H1 (cell line): ENCODE results near the gene LHFPL3. TPM values are rescaled to one million over a fixed set of nuclear protein-coding genes. Genes with fewer than 3 reads are reported as not detected.

Experiments
- CTCF ChIA-PET: fragments of 300-600 bp; sonication (Branson Sonifier 250); formaldehyde crosslinking; loops from one replicate; lab custom pipeline; 2021; ENCODE audit not compliant: partially characterized antibody; lab: Charles Lee
- POLR2A ChIA-PET: fragments of 300-600 bp; sonication (Branson Sonifier 250); formaldehyde crosslinking; loops from one replicate; lab custom pipeline; 2021; ENCODE audit warnings: inconsistent platforms; ENCODE audit not compliant: partially characterized antibody; lab: Charles Lee
- DNase-seq, 2 experiments: peaks; one replicate each; pipeline versions ENCODE4 v3.0.0 to v3.0.0-alpha.2; 2010 to 2022; ENCODE audit warnings: low spot score in 2 of 2, low read depth in 1 of 2, mixed read lengths in 1 of 2
- FAIRE-seq: peaks from 2 replicates; lab custom pipeline; 2011; peaks lifted over from hg19 to GRCh38; lab: Jason Lieb, UNC
- H2AFZ ChIP-seq: 2 replicates; pipeline ENCODE4 v1.8.1; 2012; ENCODE audit warnings: low read length, inconsistent platforms
- H2AK5ac ChIP-seq: 2 replicates; pipeline ENCODE4 v1.6.1; 2013; ENCODE audit warnings: low read depth, low read length
- H2BK120ac ChIP-seq: replicated peaks from 2 replicates; pipeline ENCODE3; 2013; ENCODE audit warnings: low read depth, low read length, inconsistent platforms
- H2BK12ac ChIP-seq: 2 replicates; pipeline ENCODE4 v1.6.1; 2013; ENCODE audit warnings: low read depth, low read length
- H2BK15ac ChIP-seq: 2 replicates; pipeline ENCODE4 v1.6.1; 2013; ENCODE audit warnings: low read length
- H2BK20ac ChIP-seq: 2 replicates; pipeline ENCODE4 v1.6.1; 2013; ENCODE audit warnings: low read length
- H2BK5ac ChIP-seq: 2 replicates; pipeline ENCODE4 v1.6.1; 2013; ENCODE audit warnings: low read depth, low read length
- H3K14ac ChIP-seq: 2 replicates; pipeline ENCODE4 v1.6.1; 2013; ENCODE audit warnings: inconsistent platforms; ENCODE audit not compliant: insufficient read length
- H3K18ac ChIP-seq: 2 replicates; pipeline ENCODE4 v1.6.1; 2013; ENCODE audit warnings: low read length; ENCODE audit errors: extremely low read depth
- H3K23ac ChIP-seq: 2 replicates; pipeline ENCODE4 v1.6.1; 2013; ENCODE audit warnings: inconsistent platforms; ENCODE audit not compliant: insufficient read length
- H3K23me2 ChIP-seq: 2 replicates; pipeline ENCODE4 v1.6.1; 2013; ENCODE audit warnings: low read depth, low read length
- H3K27ac ChIP-seq: 2 replicates; pipeline ENCODE4 v1.6.1; 2011; ENCODE audit warnings: low read depth, low read length, inconsistent platforms
- H3K27me3 ChIP-seq, 4 experiments: replicated peaks in 1 of 4; 1 replicate in 1 of 4; 2 replicates in 3 of 4; pipeline versions ENCODE4 v1.6.1 to v1.8.1; 2011 to 2013; ENCODE audit warnings: low read length in 3 of 4, mild to moderate bottlenecking in 3 of 4, inconsistent platforms in 2 of 4, mixed read lengths in 2 of 4, moderate library complexity in 1 of 4; ENCODE audit not compliant: control insufficient read depth in 3 of 4, insufficient read depth in 3 of 4; ENCODE audit errors: extremely low read depth in 1 of 4
- H3K36me3 ChIP-seq, 4 experiments: 2 replicates each; pipeline versions ENCODE4 v1.6.1 to v1.8.1; 2011 to 2013; ENCODE audit warnings: mild to moderate bottlenecking in 4 of 4, low read length in 3 of 4, moderate library complexity in 2 of 4, control low read depth in 1 of 4, inconsistent platforms in 1 of 4; ENCODE audit not compliant: insufficient read depth in 4 of 4, control insufficient read depth in 2 of 4
- H3K4ac ChIP-seq: replicated peaks from 2 replicates; pipeline ENCODE3; 2013; ENCODE audit warnings: low read length, low read depth, mixed read lengths, inconsistent platforms; ENCODE audit not compliant: insufficient read length
- H3K4me1 ChIP-seq, 4 experiments: replicated peaks in 1 of 4; 1 replicate in 1 of 4; 2 replicates in 3 of 4; pipeline versions ENCODE4 v1.6.1 to v1.8.1; 2011 to 2013; ENCODE audit warnings: low read length in 3 of 4, inconsistent platforms in 2 of 4, mixed read lengths in 1 of 4; ENCODE audit not compliant: insufficient read depth in 4 of 4, control insufficient read depth in 3 of 4
- H3K4me2 ChIP-seq, 2 experiments: 2 replicates each; pipeline versions ENCODE4 v1.6.1 to v1.8.1; 2011 to 2013; ENCODE audit warnings: low read depth in 2 of 2, low read length in 2 of 2, control low read depth in 1 of 2, inconsistent platforms in 1 of 2, mild to moderate bottlenecking in 1 of 2; ENCODE audit not compliant: insufficient read depth in 1 of 2
- H3K4me3 ChIP-seq, 4 experiments: fragments of 200-600, 300-600 bp in 1 of 4; sonication (generic), shearing (Covaris generic), sonication (Bioruptor Twin) in 1 of 4; 2 replicates each; pipeline versions ENCODE4 v1.5.1 to v1.8.1; 2011 to 2016; ENCODE audit warnings: low read length in 4 of 4, low read depth in 3 of 4, control low read depth in 2 of 4, inconsistent platforms in 2 of 4, mild to moderate bottlenecking in 2 of 4, mixed read lengths in 1 of 4, moderate library complexity in 1 of 4; ENCODE audit not compliant: insufficient read depth in 2 of 4; ENCODE audit errors: extremely low read depth in 1 of 4
- H3K56ac ChIP-seq: replicated peaks from 2 replicates; pipeline ENCODE3; 2013; ENCODE audit warnings: low read depth, mild to moderate bottlenecking, mixed read lengths, low read length, inconsistent platforms; ENCODE audit not compliant: insufficient read length
- H3K79me1 ChIP-seq: 2 replicates; pipeline ENCODE4 v1.6.1; 2013; ENCODE audit warnings: low read depth, low read length, control low read depth
- H3K79me2 ChIP-seq, 2 experiments: 2 replicates each; pipeline versions ENCODE4 v1.6.1 to v1.8.1; 2012 to 2013; ENCODE audit warnings: low read length in 2 of 2, mild to moderate bottlenecking in 2 of 2, inconsistent platforms in 1 of 2; ENCODE audit not compliant: insufficient read depth in 2 of 2, control insufficient read depth in 1 of 2
- H3K9ac ChIP-seq, 4 experiments: replicated peaks in 1 of 4; 1 replicate in 1 of 4; 2 replicates in 3 of 4; pipeline versions ENCODE4 v1.6.1 to v1.8.1; 2011 to 2013; ENCODE audit warnings: low read depth in 3 of 4, low read length in 3 of 4, control low read depth in 2 of 4, mild to moderate bottlenecking in 2 of 4, moderate library complexity in 2 of 4, inconsistent platforms in 1 of 4; ENCODE audit errors: extremely low read depth in 1 of 4
- H3K9me3 ChIP-seq, 2 experiments: 2 replicates each; pipeline versions ENCODE4 v1.6.1 to v1.8.1; 2012 to 2013; ENCODE audit warnings: mild to moderate bottlenecking in 2 of 2, moderate library complexity in 2 of 2, control low read depth in 1 of 2, inconsistent platforms in 1 of 2, low read depth in 1 of 2, low read length in 1 of 2, mixed read lengths in 1 of 2; ENCODE audit not compliant: insufficient read depth in 2 of 2
- H4K20me1 ChIP-seq, 2 experiments: replicated peaks in 1 of 2; 2 replicates each; pipeline versions ENCODE3 to v1.8.1; 2011 to 2013; ENCODE audit warnings: inconsistent platforms in 2 of 2, low read length in 2 of 2, mild to moderate bottlenecking in 1 of 2; ENCODE audit not compliant: insufficient read depth in 2 of 2, control insufficient read depth in 1 of 2
- H4K5ac ChIP-seq: 2 replicates; pipeline ENCODE4 v1.6.1; 2013; ENCODE audit warnings: low read length, low read depth, mixed read lengths, inconsistent platforms; ENCODE audit not compliant: insufficient read length
- H4K8ac ChIP-seq: 2 replicates; pipeline ENCODE4 v1.8.0; 2013; ENCODE audit warnings: mild to moderate bottlenecking, moderate library complexity, low read length, inconsistent platforms; ENCODE audit not compliant: insufficient read depth; ENCODE audit errors: extremely low read depth
- H4K91ac ChIP-seq: replicated peaks from 2 replicates; pipeline ENCODE3; 2013; ENCODE audit warnings: low read length, mixed read lengths, inconsistent platforms; ENCODE audit not compliant: insufficient read length
- CBX5 ChIP-seq: fragments of 300-800, 300-1000 bp; sonication (generic); IDR thresholded peaks from 2 replicates; pipeline ENCODE4 v1.7.1; 2016; ENCODE audit warnings: antibody characterized with exemption, low read length, low read depth
- CTBP2 ChIP-seq: IDR thresholded peaks from 2 replicates; pipeline ENCODE4 v1.7.0; 2011; ENCODE audit warnings: borderline replicate concordance, mild to moderate bottlenecking, moderate library complexity, mixed read lengths, low read length; ENCODE audit not compliant: insufficient read depth, insufficient read length
- E2F6 ChIP-seq: IDR thresholded peaks from 2 replicates; pipeline ENCODE4 v1.6.1; 2012; ENCODE audit warnings: inconsistent platforms
- FOSL1 ChIP-seq: IDR thresholded peaks from 2 replicates; pipeline ENCODE4 v1.6.1; 2011; ENCODE audit warnings: mild to moderate bottlenecking, low read depth, low read length, moderate library complexity; ENCODE audit not compliant: insufficient read depth
- HDAC2 ChIP-seq, 2 experiments: fragments of 300-600 bp in 1 of 2; sonication (generic) in 1 of 2; IDR thresholded peaks; 2 replicates each; pipeline ENCODE4 v1.6.1; 2011 to 2012; ENCODE audit warnings: low read depth in 2 of 2, low read length in 2 of 2, mild to moderate bottlenecking in 2 of 2, moderate library complexity in 2 of 2, borderline replicate concordance in 1 of 2, inconsistent platforms in 1 of 2
- POLR2A ChIP-seq, 2 experiments: IDR thresholded peaks; 1 replicate in 1 of 2; 2 replicates in 1 of 2; pipeline ENCODE4 v1.6.1; 2011; ENCODE audit warnings: low read depth in 2 of 2, low read length in 2 of 2, mild to moderate bottlenecking in 2 of 2; ENCODE audit errors: control extremely low read depth in 1 of 2
- RBBP5 ChIP-seq: IDR thresholded peaks from 2 replicates; pipeline ENCODE4 v1.7.1; 2012; ENCODE audit warnings: low read depth, mild to moderate bottlenecking, inconsistent platforms, low read length, moderate library complexity, borderline replicate concordance
- SIRT6 ChIP-seq: IDR thresholded peaks from one replicate; pipeline ENCODE4 v1.7.1; 2012; ENCODE audit warnings: low read length, inconsistent platforms
- SIX5 ChIP-seq: IDR thresholded peaks from 2 replicates; pipeline ENCODE4 v1.6.1; 2011; ENCODE audit warnings: mild to moderate bottlenecking, low read depth, low read length
- SP2 ChIP-seq: IDR thresholded peaks from 2 replicates; pipeline ENCODE4 v1.6.1; 2012; ENCODE audit warnings: mild to moderate bottlenecking, low read length, inconsistent platforms
- SP4 ChIP-seq: IDR thresholded peaks from 2 replicates; pipeline ENCODE4 v1.6.1; 2012; ENCODE audit warnings: low read length, inconsistent platforms
- SRF ChIP-seq: IDR thresholded peaks from 2 replicates; pipeline ENCODE4 v1.6.1; 2011; ENCODE audit warnings: mild to moderate bottlenecking, low read depth, low read length, moderate library complexity
- WGBS, 2 experiments: shearing (Covaris generic) in 1 of 2; methylation state at CpG; one replicate each; pipeline versions ENCODE4 v1.1.6 to v1.1.7; 2013 to 2015; ENCODE audit warnings: low lambda C conversion rate in 2 of 2, mixed read lengths in 2 of 2, inconsistent platforms in 1 of 2, low coverage in 1 of 2, missing lambda C conversion rate in 1 of 2; ENCODE audit not compliant: insufficient replicate concordance in 2 of 2, insufficient coverage in 1 of 2, insufficient read length in 1 of 2; ENCODE audit errors: extremely low coverage in 1 of 2, missing lambda C conversion rate in 1 of 2; 5-methylcytosine and 5-hydroxymethylcytosine counted together
- polyA plus RNA-seq, 7 experiments: library from polyadenylated mRNA; depleted of rRNA in 3 of 7; stranded (reverse) in 5 of 7; unstranded in 2 of 7; fragments of >200 nt in 5 of 7; fragments of 200-250 nt in 2 of 7; gene quantifications; 1 replicate in 5 of 7; 2 replicates in 1 of 7; 4 replicates in 1 of 7; pipeline versions ENCODE4 v1.2.1 to v1.2.3, GENCODE V29; 2011 to 2013; ENCODE audit warnings: missing spikeins in 2 of 7, mixed read lengths in 2 of 7
- total RNA-seq: library from RNA; stranded (reverse); fragmentation: NEBNext Ultra II Directional; extraction: Animal tissue kit (Norgen Biotek cat#: 25700); gene quantifications from 2 replicates; pipeline ENCODE4 v1.2.1, GENCODE V29; 2021

Gene LHFPL3
- total and polyA plus RNA-seq, 2 of the 8 experiments (the other 6 are each of a cell fraction or from before 2014, with no cell fraction given): 0.24 to 0.50 TPM

DNA sequence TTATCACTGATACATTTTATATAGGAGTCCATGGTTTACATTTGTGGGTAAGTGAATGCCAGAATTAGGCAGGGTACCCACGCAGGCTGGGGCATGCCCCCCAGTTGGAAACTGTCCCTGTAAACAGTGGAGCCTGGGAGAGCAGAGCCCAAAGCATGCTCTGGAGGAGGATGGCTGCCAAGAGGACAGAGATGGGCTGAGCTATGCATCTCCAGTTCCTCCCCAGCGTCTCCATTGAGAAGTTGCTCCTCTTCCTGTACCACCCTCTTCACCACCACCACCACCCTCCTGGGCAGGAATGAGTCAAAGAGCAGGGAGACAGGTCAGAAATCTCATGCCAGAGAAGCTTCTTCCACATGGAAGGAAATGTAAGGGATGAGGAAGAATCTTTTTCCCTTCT is 617.9 kb downstream of the LHFPL3 start:
- TF ChIP-seq SP2 (no peak), POLR2A (IDR thresholded peaks at IDR 0.05; ENCODE audit: control extremely low read depth in 1 of 2, low read depth in 2 of 2, low read length in 2 of 2) (no peak), SP4 (no peak), CTBP2 (no peak), HDAC2 (IDR thresholded peaks at IDR 0.05; ENCODE audit: borderline replicate concordance in 1 of 2, low read depth in 2 of 2, low read length in 2 of 2) (no peak), CBX5 (no peak), RBBP5 (no peak), SIRT6 (no peak), SIX5 (no peak), SRF (no peak), E2F6 (no peak), FOSL1 (no peak)
- no peaks in the 10 kb centered on the region for H3K9me3 ChIP-seq
- no peak overlapping the region for H3K4me2 ChIP-seq
- no peak overlapping the region for H3K18ac ChIP-seq
- H3K14ac ChIP-seq: no peak overlapping the region
- peak overlapping the region; percentile 90; the same call in 1 of the 2 replicates for H2BK12ac ChIP-seq
- H3K27ac ChIP-seq: no peak overlapping the region
- H2BK5ac ChIP-seq: no peak overlapping the region
- H3K23me2 ChIP-seq: no peaks in the 10 kb centered on the region
- H3K4me3 ChIP-seq: no peak overlapping the region
- H3K56ac ChIP-seq: no peak overlapping the region
- FAIRE-seq (no peak), DNase-seq (no peak)
- no peak overlapping the region for H4K8ac ChIP-seq
- H3K36me3 ChIP-seq: no peaks in the 10 kb centered on the region
- WGBS, 2 experiments: 76% methylated on average over 2 of the region's 2 CpGs; no CpG with 5 or more reads in 1 of the 2 experiments
- no peak overlapping the region for H2AK5ac ChIP-seq
- H3K4ac ChIP-seq: no peak overlapping the region
- H3K9ac ChIP-seq: no peak overlapping the region
- no peaks in the 10 kb centered on the region for H3K79me1 ChIP-seq
- no peak overlapping the region for H2BK20ac ChIP-seq
- peaks cover 0 to 5% (median under 1%) of the 10 kb centered on the region in 4 experiments; a peak in 3 of 7 replicates for H3K4me1 ChIP-seq
- no peaks in the 10 kb centered on the region for H4K20me1 ChIP-seq
- H2BK15ac ChIP-seq: 0 out of 2 replicates have a peak overlapping the region, but pooled peaks have one; percentile 61
- no peak overlapping the region for H2BK120ac ChIP-seq
- no peaks in the 10 kb centered on the region for H3K79me2 ChIP-seq
- no peak overlapping the region for H3K23ac ChIP-seq
- H2AFZ ChIP-seq: no peak overlapping the region
- ChIA-PET POLR2A (interaction anchor here (1.1 kb wide), 2 partner anchors 9 to 37 kb away, joined by 3 to 4 read pairs; no protein-coding TSS in a partner anchor), CTCF (interaction anchor here (0.8 to 1.0 kb wide), 2 partner anchors 15 to 470 kb away, joined by 3 to 4 read pairs; no protein-coding TSS in a partner anchor)
- H3K27me3 ChIP-seq: no peaks in the 10 kb centered on the region
- H4K91ac ChIP-seq: no peak overlapping the region
- H4K5ac ChIP-seq: no peak overlapping the region
